ENCODE data around the gene ALDH1A3.
A peak's percentile ranks its signal among the peaks of the same experiment; 100 is the strongest.

Gene ALDH1A3

DNA sequence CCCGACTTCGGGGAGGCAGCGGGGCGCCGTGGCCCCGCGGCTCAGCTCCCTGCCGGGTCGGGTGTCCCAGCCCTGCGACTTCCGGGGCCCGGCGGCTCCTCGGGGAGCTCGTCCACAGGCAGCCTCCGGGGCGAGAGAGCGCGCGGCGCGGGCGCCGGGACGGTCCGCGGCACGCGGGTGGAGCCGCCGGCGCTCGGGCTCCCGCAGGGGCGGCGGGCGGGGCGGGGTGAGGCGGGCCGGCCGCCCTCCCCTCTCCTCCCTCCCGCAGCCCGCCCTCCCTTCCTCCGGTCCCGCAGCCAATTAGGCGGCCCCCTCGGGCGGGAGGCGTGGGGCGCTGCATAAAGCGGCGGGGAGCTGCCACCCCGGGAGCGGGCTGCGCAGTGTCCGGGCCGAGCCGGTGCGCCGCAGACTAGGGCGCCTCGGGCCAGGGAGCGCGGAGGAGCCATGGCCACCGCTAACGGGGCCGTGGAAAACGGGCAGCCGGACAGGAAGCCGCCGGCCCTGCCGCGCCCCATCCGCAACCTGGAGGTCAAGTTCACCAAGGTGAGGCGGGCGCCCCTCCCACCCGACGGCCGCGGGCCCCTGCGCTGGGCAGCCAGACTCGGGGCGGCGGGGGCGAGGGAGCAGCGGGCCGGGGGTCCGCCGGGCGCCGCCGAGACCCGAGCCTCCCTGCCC, at the start of gene ALDH1A3:
Gene ALDH1A3, plus strand, starts transcription at position 368 of the 675 bp plus-strand sequence. Its CDS starts 77 bp downstream, at position 445.
- peak within 1 kb of the TSS; percentile 35; the same call in 1 of the 2 replicates for H3K4me3 ChIP-seq (ENCODE audit: low read depth, low read length)
- TF ChIP-seq, protein P1, sequence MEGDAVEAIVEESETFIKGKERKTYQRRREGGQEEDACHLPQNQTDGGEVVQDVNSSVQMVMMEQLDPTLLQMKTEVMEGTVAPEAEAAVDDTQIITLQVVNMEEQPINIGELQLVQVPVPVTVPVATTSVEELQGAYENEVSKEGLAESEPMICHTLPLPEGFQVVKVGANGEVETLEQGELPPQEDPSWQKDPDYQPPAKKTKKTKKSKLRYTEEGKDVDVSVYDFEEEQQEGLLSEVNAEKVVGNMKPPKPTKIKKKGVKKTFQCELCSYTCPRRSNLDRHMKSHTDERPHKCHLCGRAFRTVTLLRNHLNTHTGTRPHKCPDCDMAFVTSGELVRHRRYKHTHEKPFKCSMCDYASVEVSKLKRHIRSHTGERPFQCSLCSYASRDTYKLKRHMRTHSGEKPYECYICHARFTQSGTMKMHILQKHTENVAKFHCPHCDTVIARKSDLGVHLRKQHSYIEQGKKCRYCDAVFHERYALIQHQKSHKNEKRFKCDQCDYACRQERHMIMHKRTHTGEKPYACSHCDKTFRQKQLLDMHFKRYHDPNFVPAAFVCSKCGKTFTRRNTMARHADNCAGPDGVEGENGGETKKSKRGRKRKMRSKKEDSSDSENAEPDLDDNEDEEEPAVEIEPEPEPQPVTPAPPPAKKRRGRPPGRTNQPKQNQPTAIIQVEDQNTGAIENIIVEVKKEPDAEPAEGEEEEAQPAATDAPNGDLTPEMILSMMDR (IDR thresholded peaks at IDR 0.05; ENCODE audit: low read depth, low read length, missing control alignments): no peak
- no peak for DNase-seq (ENCODE audit: low read depth)

DNA sequence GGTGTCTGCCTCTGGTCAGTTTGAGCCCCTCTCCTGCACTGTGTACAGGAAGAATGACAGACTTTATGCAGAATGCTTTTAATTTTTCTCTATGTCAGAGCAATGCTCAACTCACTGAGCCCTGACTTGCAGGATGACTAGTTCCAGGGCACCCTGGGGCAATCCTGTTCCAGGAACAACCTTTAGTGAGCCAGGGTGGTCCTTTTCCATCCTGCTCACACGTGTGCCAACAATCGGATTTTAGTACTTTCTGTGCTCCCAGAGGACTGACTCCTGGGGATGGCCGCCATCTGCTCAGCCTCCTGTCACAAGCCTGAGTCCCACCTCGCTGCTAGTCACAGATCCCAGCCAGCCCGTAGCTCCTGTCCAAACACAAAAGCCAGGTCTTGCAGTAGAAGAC, 48.2 kb upstream of the ALDH1A3 start:
- TF ChIP-seq, protein P1 (IDR thresholded peaks at IDR 0.05; ENCODE audit: low read depth, low read length, missing control alignments): no peak
- no peak overlapping the region for H3K4me3 ChIP-seq (ENCODE audit: low read depth, low read length)
- no peak for DNase-seq (ENCODE audit: low read depth)

DNA sequence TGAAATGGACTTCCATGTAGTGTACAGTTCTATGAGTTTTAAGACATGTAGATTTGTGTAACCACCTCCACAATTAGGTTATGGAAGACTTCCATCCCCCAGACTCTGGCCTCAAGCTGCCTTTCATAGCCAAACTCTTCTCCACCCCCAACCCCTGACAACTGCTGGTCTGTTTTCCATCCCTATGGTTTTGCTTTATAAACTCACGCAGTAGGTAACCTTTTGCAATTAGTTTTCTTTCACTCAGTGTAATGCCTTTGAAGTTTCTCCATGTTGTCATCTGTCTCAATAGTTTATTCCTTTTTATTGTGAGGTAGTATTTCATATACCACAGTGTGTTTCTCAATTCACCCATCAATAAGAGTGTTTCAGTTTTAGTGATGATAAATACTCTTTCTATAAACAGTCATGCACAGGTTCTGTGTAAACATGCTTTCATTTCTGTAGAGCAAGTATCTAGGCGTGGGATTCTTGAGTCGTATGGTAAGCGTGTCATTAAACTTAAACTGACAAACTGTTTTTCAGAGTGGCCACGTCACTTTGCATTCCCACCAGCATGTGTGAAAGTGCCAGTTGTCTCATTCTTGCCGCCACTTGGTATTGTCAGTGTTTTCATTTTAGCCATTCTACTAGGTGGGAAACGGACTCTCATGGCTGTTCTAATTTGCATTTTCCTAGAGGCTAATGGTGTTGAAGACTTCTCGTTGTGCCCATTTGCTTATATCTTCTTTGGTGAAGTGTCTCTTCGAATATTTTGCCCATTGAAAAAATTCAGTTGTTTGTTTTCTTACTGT, 47.3 kb upstream of the ALDH1A3 start:
- no peak overlapping the region for H3K4me3 ChIP-seq (ENCODE audit: low read depth, low read length)
- no peak for DNase-seq (ENCODE audit: low read depth)
- TF ChIP-seq, protein P1 (IDR thresholded peaks at IDR 0.05; ENCODE audit: low read depth, low read length, missing control alignments): no peak

DNA sequence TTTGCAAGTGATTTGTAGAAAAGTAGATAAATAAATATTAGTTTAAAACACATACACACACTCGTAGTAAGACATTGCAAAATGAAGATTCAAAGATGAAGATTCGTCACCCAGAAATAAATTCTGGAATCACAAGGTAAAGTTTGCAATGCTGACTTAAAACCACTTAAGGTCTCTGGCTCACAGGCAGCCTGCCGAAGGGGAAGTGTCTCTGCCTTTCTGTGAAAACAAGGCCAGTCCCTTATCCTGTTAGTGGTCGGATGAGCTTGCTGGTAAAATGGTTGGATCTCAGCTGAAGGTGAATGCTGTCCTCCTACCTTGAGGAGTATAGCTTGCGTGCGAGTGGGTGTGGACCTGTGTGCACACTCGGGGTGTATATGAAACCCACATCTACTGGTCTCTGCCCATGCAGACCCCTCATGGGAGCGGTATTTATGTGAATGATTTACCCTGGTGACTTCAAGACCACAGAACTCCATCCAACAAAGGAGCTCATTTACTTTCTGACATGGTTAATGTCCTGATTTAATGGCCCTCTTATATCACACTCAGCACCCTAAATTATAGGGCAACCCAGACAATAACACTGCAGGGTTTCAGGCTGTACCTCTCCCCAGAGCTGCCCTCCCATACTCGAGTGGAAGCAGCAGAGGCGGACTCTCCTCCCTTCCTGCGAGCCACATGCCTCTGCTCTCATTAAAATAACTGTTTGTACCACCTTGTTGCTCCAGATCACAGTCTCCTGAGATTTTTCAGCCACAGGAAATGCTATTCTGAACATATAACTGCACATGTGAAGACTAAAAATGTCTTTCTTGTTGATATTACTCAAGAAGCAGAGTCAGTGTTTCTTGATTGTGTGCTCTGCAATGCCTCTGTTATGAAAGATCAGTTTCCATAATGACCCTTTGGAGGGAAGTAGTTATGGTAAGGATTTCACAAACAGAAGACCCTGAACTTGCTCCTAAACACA, 45.9 kb upstream of the ALDH1A3 start:
- no peak overlapping the region for H3K4me3 ChIP-seq (ENCODE audit: low read depth, low read length)
- DNase-seq (ENCODE audit: low read depth): no peak
- TF ChIP-seq, protein P1 (IDR thresholded peaks at IDR 0.05; ENCODE audit: low read depth, low read length, missing control alignments): no peak

DNA sequence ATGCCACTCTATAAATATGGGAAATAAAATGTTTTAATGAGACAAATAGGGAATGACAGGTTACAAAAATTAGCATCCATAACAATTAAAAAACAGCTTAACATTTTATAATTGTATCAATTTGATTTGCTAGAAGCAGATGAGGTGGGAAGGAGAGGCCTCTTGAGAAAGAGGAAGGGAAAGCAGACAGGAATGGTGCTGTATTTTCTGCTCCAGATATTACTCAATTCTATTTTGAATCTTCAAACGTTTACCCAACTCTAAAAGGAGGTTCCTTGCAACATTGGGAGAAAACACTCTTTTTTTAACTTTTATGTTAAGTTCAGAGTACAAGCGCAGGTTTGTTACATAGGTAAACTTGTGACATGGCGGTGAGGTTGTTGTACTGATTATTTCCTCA, 44.9 kb upstream of the ALDH1A3 start:
- DNase-seq (ENCODE audit: low read depth): no peak
- H3K4me3 ChIP-seq (ENCODE audit: low read depth, low read length): no peak overlapping the region
- TF ChIP-seq, protein P1 (IDR thresholded peaks at IDR 0.05; ENCODE audit: low read depth, low read length, missing control alignments): no peak

DNA sequence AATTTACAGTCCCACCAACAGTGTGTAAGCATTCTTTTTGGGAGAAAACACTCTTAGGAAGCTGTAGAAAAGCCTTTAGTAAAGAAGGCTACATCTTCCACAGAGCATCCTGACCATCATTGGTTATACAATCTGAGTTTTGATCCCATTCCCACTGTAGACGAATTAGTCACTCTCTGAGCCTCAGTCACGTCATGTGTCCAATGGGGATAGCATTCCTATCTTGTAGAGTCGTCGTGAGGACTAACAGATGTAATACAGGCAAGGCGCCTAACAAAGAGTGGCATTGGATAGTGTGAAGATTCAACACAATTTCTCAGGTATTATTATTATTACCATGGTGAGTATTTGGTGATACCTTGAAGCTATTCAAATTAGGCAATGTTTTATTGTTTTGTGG, 44.0 kb upstream of the ALDH1A3 start:
- DNase-seq (ENCODE audit: low read depth): no peak
- TF ChIP-seq, protein P1 (IDR thresholded peaks at IDR 0.05; ENCODE audit: low read depth, low read length, missing control alignments): no peak
- no peak overlapping the region for H3K4me3 ChIP-seq (ENCODE audit: low read depth, low read length)
